Renal cortical epithelial cell (primary cell): ENCODE results near the gene RMDN3. TPM values are rescaled to one million over a fixed set of nuclear protein-coding genes. Genes with fewer than 3 reads are reported as not detected.

Experiments used
- DNase-seq: peaks from one replicate; pipeline ENCODE4 v3.0.0-alpha.2; 2011; ENCODE audit warnings: low read depth
- total RNA-seq: library from RNA; depleted of rRNA; stranded (reverse); fragments of >200 nt; gene quantifications from 2 replicates; pipeline ENCODE4 v1.2.3, GENCODE V29; 2014

RMDN3 gene
- total RNA-seq, 1 donor from 2014 or later: 27.0 TPM

GRCh38 chr15:40693904-40694687 is 61.0 kb downstream of the RMDN3 start:
- peak; percentile 36 for DNase-seq

- DNase-seq: peak; percentile 20
Measured at GRCh38 chr15:40691737-40692136, 63.3 kb downstream of the RMDN3 start.

GRCh38 chr15:40688932-40689799 is 65.9 kb downstream of the RMDN3 start:
- no peak for DNase-seq

Other genes starting within 250 kb of the RMDN3 start
- 25.6 and 29.2 TPM in 2 replicates for gene CCDC32, start 190.2 kb downstream of the RMDN3 start, total RNA-seq
- gene RPUSD2, start 186.0 kb downstream of the RMDN3 start, total RNA-seq: 12.7 and 17.7 TPM in 2 replicates
- gene KNL1, start 161.0 kb downstream of the RMDN3 start, total RNA-seq: 0.80 and 9.9 TPM in 2 replicates
- gene RAD51, start 60.1 kb downstream of the RMDN3 start, total RNA-seq: 0.85 and 5.6 TPM in 2 replicates
- 5.5 and 11.1 TPM in 2 replicates for gene GCHFR, start 8.8 kb upstream of the RMDN3 start, total RNA-seq
- 0.50 and 0.69 TPM in 2 replicates for gene C15orf62, start 14.7 kb upstream of the RMDN3 start, total RNA-seq
- gene ZFYVE19, start 51.8 kb upstream of the RMDN3 start, total RNA-seq: 24.5 and 30.6 TPM in 2 replicates
- 16.2 and 24.7 TPM in 2 replicates for gene DNAJC17, start 52.2 kb upstream of the RMDN3 start, total RNA-seq
- not detected in 2 replicates for gene PPP1R14D, start 73.5 kb upstream of the RMDN3 start, total RNA-seq
- 144 and 235 TPM in 2 replicates for gene SPINT1, start 88.8 kb upstream of the RMDN3 start, total RNA-seq
- 0.45 and 1.6 TPM in 2 replicates for gene RHOV, start 119.0 kb upstream of the RMDN3 start, total RNA-seq
- 52.7 and 62.3 TPM in 2 replicates for gene VPS18, start 139.2 kb upstream of the RMDN3 start, total RNA-seq
- gene DLL4, start 174.1 kb upstream of the RMDN3 start, total RNA-seq: 0.15 and 0.17 TPM in 2 replicates
- 10.8 and 11.1 TPM in 2 replicates for gene CHAC1, start 198.2 kb upstream of the RMDN3 start, total RNA-seq